Osteoblast (primary cell): Measurements from ENCODE around the gene LZTFL1. TPM values are rescaled to one million over a fixed set of nuclear protein-coding genes. Genes with fewer than 3 reads are reported as not detected.

Experiments
- DNase-seq: peaks from one replicate; pipeline ENCODE4 v3.0.0; 2011; ENCODE audit warnings: low spot score, mixed read lengths; ENCODE audit not compliant: insufficient read length; ENCODE audit errors: missing footprints
- H2AFZ ChIP-seq: 2 replicates; pipeline ENCODE4 v1.6.0; 2011; ENCODE audit warnings: mild to moderate bottlenecking, low read length
- H3K27ac ChIP-seq: 2 replicates; pipeline ENCODE4 v1.5.1; 2011; ENCODE audit warnings: mild to moderate bottlenecking, low read depth, low read length, moderate library complexity
- H3K27me3 ChIP-seq: 2 replicates; pipeline ENCODE4 v1.6.0; 2012; ENCODE audit warnings: mild to moderate bottlenecking, control low read depth, inconsistent platforms, low read length, moderate library complexity; ENCODE audit not compliant: insufficient read depth
- H3K36me3 ChIP-seq: 2 replicates; pipeline ENCODE4 v1.5.1; 2011; ENCODE audit warnings: mild to moderate bottlenecking, low read length, control low read depth, moderate library complexity; ENCODE audit not compliant: insufficient read depth
- H3K4me1 ChIP-seq: 2 replicates; pipeline ENCODE4 v1.5.1; 2011; ENCODE audit warnings: mild to moderate bottlenecking, low read length, control low read depth, moderate library complexity; ENCODE audit not compliant: insufficient read depth
- H3K4me2 ChIP-seq: 2 replicates; pipeline ENCODE4 v1.6.0; 2011; ENCODE audit warnings: mild to moderate bottlenecking, low read length; ENCODE audit not compliant: insufficient read depth
- H3K4me3 ChIP-seq: fragments of 200-600 bp; sonication (generic); 3 replicates; pipeline ENCODE4 v1.5.1; 2012; ENCODE audit warnings: mild to moderate bottlenecking, low read length, inconsistent platforms; ENCODE audit not compliant: insufficient read depth
- H3K79me2 ChIP-seq: 2 replicates; pipeline ENCODE4 v1.6.0; 2012; ENCODE audit warnings: mild to moderate bottlenecking, low read length, control low read depth, inconsistent platforms; ENCODE audit not compliant: insufficient read depth
- H3K9me3 ChIP-seq: 2 replicates; pipeline ENCODE4 v1.5.1; 2011; ENCODE audit warnings: low read depth, low read length, control low read depth
- H4K20me1 ChIP-seq: 2 replicates; pipeline ENCODE4 v1.6.0; 2012; ENCODE audit warnings: mild to moderate bottlenecking, low read length, control low read depth; ENCODE audit not compliant: insufficient read depth
- CTCF ChIP-seq: IDR thresholded peaks from 2 replicates; pipeline ENCODE4 v1.5.1; 2011; ENCODE audit warnings: mild to moderate bottlenecking, low read depth, low read length, moderate library complexity; ENCODE audit errors: extremely low read depth
- total RNA-seq: library from RNA; depleted of rRNA; stranded (reverse); fragments of >200 nt; gene quantifications from 2 replicates; pipeline ENCODE4 v1.2.3, GENCODE V29; 2012

LZTFL1 gene
- total RNA-seq, 1 donor, result 26.1 TPM

- no peak for TF ChIP-seq CTCF
These were observed 28.2 kb upstream of the LZTFL1 start for GRCh38 chr3:45870099-45870498.

GRCh38 chr3:45869638-45870037 is 27.7 kb upstream of the LZTFL1 start:
- no peak for TF ChIP-seq CTCF
- no peaks in the 10 kb centered on the region for H4K20me1 ChIP-seq
- H3K4me3 ChIP-seq, result no peak overlapping the region
- no peak overlapping the region for H3K4me2 ChIP-seq
- no peaks in the 10 kb centered on the region for H3K4me1 ChIP-seq
- DNase-seq, result no peak
- no peaks in the 10 kb centered on the region for H3K36me3 ChIP-seq
- H3K27me3 ChIP-seq, result peaks cover 47% of the 10 kb centered on the region
- no peaks in the 10 kb centered on the region for H3K9me3 ChIP-seq
- no peak overlapping the region for H3K27ac ChIP-seq
- no peak overlapping the region for H2AFZ ChIP-seq
- H3K79me2 ChIP-seq, result no peaks in the 10 kb centered on the region

More at GRCh38 chr3:45870099-45870498, 28.2 kb upstream of the LZTFL1 start:
- no peaks in the 10 kb centered on the region for H4K20me1 ChIP-seq
- no peak overlapping the region for H3K4me3 ChIP-seq
- peaks cover 44% of the 10 kb centered on the region for H3K27me3 ChIP-seq
- H2AFZ ChIP-seq, result no peak overlapping the region
- no peaks in the 10 kb centered on the region for H3K4me1 ChIP-seq
- no peaks in the 10 kb centered on the region for H3K36me3 ChIP-seq
- no peaks in the 10 kb centered on the region for H3K9me3 ChIP-seq
- H3K27ac ChIP-seq, result no peak overlapping the region
- no peaks in the 10 kb centered on the region for H3K79me2 ChIP-seq
- no peak overlapping the region for H3K4me2 ChIP-seq
- no peak for DNase-seq

GRCh38 chr3:45868650-45869049 is 26.7 kb upstream of the LZTFL1 start:
- H3K4me1 ChIP-seq, result no peaks in the 10 kb centered on the region
- H3K4me3 ChIP-seq, result no peak overlapping the region
- no peak overlapping the region for H3K4me2 ChIP-seq

GRCh38 chr3:45868213-45868612 is 26.3 kb upstream of the LZTFL1 start:
- Histone ChIP-seq H3K9me3 (peaks cover 5% of the 10 kb centered on the region), H3K27me3 (peaks cover 46% of the 10 kb centered on the region), H3K4me2 (no peak overlapping the region), H3K36me3 (no peaks in the 10 kb centered on the region), H3K4me3 (no peak overlapping the region), H3K4me1 (no peaks in the 10 kb centered on the region), H3K27ac (no peak overlapping the region), H3K79me2 (no peaks in the 10 kb centered on the region), H2AFZ (no peak overlapping the region), H4K20me1 (no peaks in the 10 kb centered on the region)
- TF ChIP-seq CTCF, result no peak
- DNase-seq, result no peak

More at GRCh38 chr3:45868650-45869049, 26.7 kb upstream of the LZTFL1 start:
- Histone ChIP-seq H3K27me3 (peaks cover 43% of the 10 kb centered on the region), H4K20me1 (no peaks in the 10 kb centered on the region), H3K36me3 (no peaks in the 10 kb centered on the region), H2AFZ (no peak overlapping the region), H3K79me2 (no peaks in the 10 kb centered on the region), H3K27ac (no peak overlapping the region), H3K9me3 (peaks cover under 1% of the 10 kb centered on the region)
- TF ChIP-seq CTCF, result no peak
- no peak for DNase-seq
